ENCODE results near the gene MYMK.

The MYMK gene

DNA sequence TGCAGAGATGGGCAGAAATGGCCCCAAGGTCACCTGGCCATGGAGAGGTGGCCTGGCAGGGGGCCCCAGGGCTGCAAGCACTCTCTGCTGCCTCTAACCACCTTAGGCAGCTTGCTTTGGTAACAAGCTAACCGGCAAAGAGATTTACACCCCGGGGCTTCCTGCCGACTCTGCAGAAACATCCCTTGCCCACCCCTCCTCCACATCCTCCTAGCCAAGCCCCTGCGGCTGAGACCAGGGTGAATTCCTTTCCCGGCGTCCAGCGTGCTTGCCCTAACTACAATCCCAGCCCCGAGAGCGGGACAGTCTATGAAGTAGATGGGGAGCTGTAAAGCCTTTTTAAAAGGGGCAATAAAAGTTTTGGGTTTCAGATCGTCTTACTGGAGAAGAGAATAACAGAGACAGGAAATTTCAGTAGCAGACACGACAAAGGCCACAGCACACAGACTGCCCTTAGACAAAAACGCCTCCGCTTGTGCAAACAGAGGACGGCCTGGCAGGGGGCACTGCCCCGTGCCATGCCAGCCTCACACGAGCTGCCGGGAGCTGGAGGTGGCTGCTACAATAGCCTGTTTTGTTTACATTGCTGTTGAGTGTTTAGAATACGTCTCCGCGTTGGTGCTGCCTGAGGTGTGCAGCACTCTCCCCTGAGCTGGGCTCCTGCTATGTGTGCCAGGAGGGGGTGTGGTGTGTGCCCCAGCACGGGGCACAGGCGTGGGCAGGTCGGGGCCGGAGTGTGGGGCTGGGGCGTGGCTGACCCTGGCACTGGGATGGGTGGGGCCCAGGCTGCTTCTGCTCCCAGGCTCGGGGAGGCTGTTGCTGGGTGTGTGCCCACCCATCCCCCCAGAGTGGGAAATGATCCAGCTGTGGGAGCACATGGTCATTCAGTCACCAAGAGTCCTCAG, 15.3 kb downstream of the MYMK start:
- H4K8ac ChIP-seq (ENCODE audit: low read depth, low read length) = no peak overlapping the region
- H3K36me3 ChIP-seq (ENCODE audit: control insufficient read depth in 1 of 2, insufficient read depth in 2 of 2, low read length in 2 of 2) = no peaks in the 10 kb centered on the region
- no peak overlapping the region for H2BK5ac ChIP-seq (ENCODE audit: low read depth, low read length, poor library complexity)
- no peak for DNase-seq
- H3K79me2 ChIP-seq (ENCODE audit: control insufficient read depth, insufficient read depth, low read length, poor library complexity) = no peaks in the 10 kb centered on the region
- no peak overlapping the region for H4K12ac ChIP-seq (ENCODE audit: low read depth, low read length)
- H2BK120ac ChIP-seq (ENCODE audit: insufficient read depth, low read length, poor library complexity) = no peak overlapping the region
- H3K79me1 ChIP-seq (ENCODE audit: low read length) = no peaks in the 10 kb centered on the region
- peaks cover 8 to 23% of the 10 kb centered on the region in 2 experiments for H3K4me1 ChIP-seq (ENCODE audit: control insufficient read depth in 1 of 2, insufficient read depth in 2 of 2, low read length in 2 of 2)
- no peak overlapping the region for H3K4me3 ChIP-seq (ENCODE audit: low read depth, low read length)
- no peak overlapping the region for H2AK5ac ChIP-seq (ENCODE audit: low read length)
- H4K91ac ChIP-seq (ENCODE audit: low read depth, low read length) = peak overlapping the region; percentile 73
- no peak overlapping the region for H3K23ac ChIP-seq (ENCODE audit: low read length)
- peak overlapping the region; percentile 4 for H3K14ac ChIP-seq (ENCODE audit: low read length)
- peak overlapping the region; percentile 74 for H2BK12ac ChIP-seq (ENCODE audit: low read length)
- H3K9me3 ChIP-seq (ENCODE audit: insufficient read depth, low read depth, low read length) = peaks cover 16% of the 10 kb centered on the region
- no peak overlapping the region for H3K4ac ChIP-seq (ENCODE audit: low read depth, low read length)
- H3K27me3 ChIP-seq (ENCODE audit: insufficient read depth, low read length) = no peaks in the 10 kb centered on the region
- peak overlapping the region; percentile 29 for H3K27ac ChIP-seq (ENCODE audit: low read depth, low read length)
- H2AFZ ChIP-seq (ENCODE audit: insufficient read depth, low read length, poor library complexity) = no peak overlapping the region
- WGBS (ENCODE audit: extremely low coverage, insufficient coverage, insufficient read length) = no CpG with 5 or more reads among the region's 26 CpGs
- no peak overlapping the region for H3K9ac ChIP-seq (ENCODE audit: low read length)
- peak overlapping the region; percentile 32 for H3K4me2 ChIP-seq (ENCODE audit: low read length)
- no peak overlapping the region for H3K18ac ChIP-seq (ENCODE audit: low read length)

DNA sequence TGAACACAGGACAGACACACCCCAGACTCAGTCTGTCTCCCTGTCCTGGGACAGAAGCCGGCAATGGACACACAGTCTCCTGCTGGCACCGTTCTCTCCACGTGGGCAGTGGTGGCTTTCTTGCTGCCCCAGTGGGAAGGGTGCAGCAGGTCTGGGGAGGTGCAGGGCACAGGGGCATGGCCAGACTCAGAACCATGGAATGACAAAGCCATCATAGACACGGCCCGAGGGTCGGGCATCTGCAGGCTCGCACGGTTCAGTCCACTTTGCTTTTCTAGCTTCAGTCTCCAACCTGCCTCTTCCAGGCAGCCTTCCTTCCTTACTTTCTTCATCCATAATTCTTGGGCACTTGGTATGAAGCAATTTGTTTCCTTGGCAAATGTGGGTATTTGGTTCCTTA, 16.7 kb downstream of the MYMK start:
- H3K27me3 ChIP-seq (ENCODE audit: insufficient read depth, low read length) = no peaks in the 10 kb centered on the region
- H3K4me3 ChIP-seq (ENCODE audit: low read depth, low read length) = no peak overlapping the region
- no peak overlapping the region for H3K9ac ChIP-seq (ENCODE audit: low read length)
- H4K8ac ChIP-seq (ENCODE audit: low read depth, low read length) = no peak overlapping the region
- no peaks in the 10 kb centered on the region for H3K79me2 ChIP-seq (ENCODE audit: control insufficient read depth, insufficient read depth, low read length, poor library complexity)
- H2AK5ac ChIP-seq (ENCODE audit: low read length) = peak overlapping the region; percentile 2
- H3K14ac ChIP-seq (ENCODE audit: low read length) = no peak overlapping the region
- H3K4me2 ChIP-seq (ENCODE audit: low read length) = no peak overlapping the region
- no peak overlapping the region for H3K4ac ChIP-seq (ENCODE audit: low read depth, low read length)
- H3K79me1 ChIP-seq (ENCODE audit: low read length) = no peaks in the 10 kb centered on the region
- H3K18ac ChIP-seq (ENCODE audit: low read length) = no peak overlapping the region
- no peak overlapping the region for H2AFZ ChIP-seq (ENCODE audit: insufficient read depth, low read length, poor library complexity)
- DNase-seq = no peak
- peaks cover 8 to 23% of the 10 kb centered on the region in 2 experiments for H3K4me1 ChIP-seq (ENCODE audit: control insufficient read depth in 1 of 2, insufficient read depth in 2 of 2, low read length in 2 of 2)
- H3K27ac ChIP-seq (ENCODE audit: low read depth, low read length) = no peak overlapping the region
- H3K36me3 ChIP-seq (ENCODE audit: control insufficient read depth in 1 of 2, insufficient read depth in 2 of 2, low read length in 2 of 2) = no peaks in the 10 kb centered on the region
- WGBS (ENCODE audit: extremely low coverage, insufficient coverage, insufficient read length) = no CpG with 5 or more reads among the region's 8 CpGs
- no peak overlapping the region for H4K12ac ChIP-seq (ENCODE audit: low read depth, low read length)
- H2BK12ac ChIP-seq (ENCODE audit: low read length) = no peak overlapping the region
- H2BK120ac ChIP-seq (ENCODE audit: insufficient read depth, low read length, poor library complexity) = no peak overlapping the region
- no peak overlapping the region for H3K23ac ChIP-seq (ENCODE audit: low read length)
- H4K91ac ChIP-seq (ENCODE audit: low read depth, low read length) = peak overlapping the region; percentile 41
- no peak overlapping the region for H2BK5ac ChIP-seq (ENCODE audit: low read depth, low read length, poor library complexity)
- peaks cover 16% of the 10 kb centered on the region for H3K9me3 ChIP-seq (ENCODE audit: insufficient read depth, low read depth, low read length)

GRCh38 chr9:133507246-133507965, 17.4 kb downstream of the MYMK start:
- H3K27ac ChIP-seq (ENCODE audit: low read depth, low read length) = no peak overlapping the region
- H3K27me3 ChIP-seq (ENCODE audit: insufficient read depth, low read length) = no peaks in the 10 kb centered on the region
- H2AFZ ChIP-seq (ENCODE audit: insufficient read depth, low read length, poor library complexity) = no peak overlapping the region
- H3K36me3 ChIP-seq (ENCODE audit: control insufficient read depth in 1 of 2, insufficient read depth in 2 of 2, low read length in 2 of 2) = no peaks in the 10 kb centered on the region
- no peak overlapping the region for H3K23ac ChIP-seq (ENCODE audit: low read length)
- no peak overlapping the region for H3K9ac ChIP-seq (ENCODE audit: low read length)
- H2BK5ac ChIP-seq (ENCODE audit: low read depth, low read length, poor library complexity) = no peak overlapping the region
- no peak overlapping the region for H3K4me3 ChIP-seq (ENCODE audit: low read depth, low read length)
- H3K4me1 ChIP-seq (ENCODE audit: control insufficient read depth in 1 of 2, insufficient read depth in 2 of 2, low read length in 2 of 2) = peaks cover 8 to 22% of the 10 kb centered on the region in 2 experiments
- no peak overlapping the region for H4K8ac ChIP-seq (ENCODE audit: low read depth, low read length)
- no peak for DNase-seq
- no peak overlapping the region for H2BK120ac ChIP-seq (ENCODE audit: insufficient read depth, low read length, poor library complexity)
- H2BK12ac ChIP-seq (ENCODE audit: low read length) = no peak overlapping the region
- H3K4me2 ChIP-seq (ENCODE audit: low read length) = no peak overlapping the region
- H3K79me2 ChIP-seq (ENCODE audit: control insufficient read depth, insufficient read depth, low read length, poor library complexity) = no peaks in the 10 kb centered on the region
- H3K79me1 ChIP-seq (ENCODE audit: low read length) = no peaks in the 10 kb centered on the region
- peak overlapping the region; percentile 2 for H2AK5ac ChIP-seq (ENCODE audit: low read length)
- H3K9me3 ChIP-seq (ENCODE audit: insufficient read depth, low read depth, low read length) = peaks cover 14% of the 10 kb centered on the region
- H3K18ac ChIP-seq (ENCODE audit: low read length) = no peak overlapping the region
- no CpG with 5 or more reads among the region's 24 CpGs for WGBS (ENCODE audit: extremely low coverage, insufficient coverage, insufficient read length)
- no peak overlapping the region for H3K4ac ChIP-seq (ENCODE audit: low read depth, low read length)
- no peak overlapping the region for H3K14ac ChIP-seq (ENCODE audit: low read length)
- peak overlapping the region; percentile 41 for H4K91ac ChIP-seq (ENCODE audit: low read depth, low read length)
- H4K12ac ChIP-seq (ENCODE audit: low read depth, low read length) = no peak overlapping the region

GRCh38 chr9:133506653-133507038, 18.1 kb downstream of the MYMK start:
- H2BK5ac ChIP-seq (ENCODE audit: low read depth, low read length, poor library complexity) = no peak overlapping the region
- no peak overlapping the region for H3K14ac ChIP-seq (ENCODE audit: low read length)
- H2AK5ac ChIP-seq (ENCODE audit: low read length) = no peak overlapping the region
- WGBS (ENCODE audit: extremely low coverage, insufficient coverage, insufficient read length) = no CpG with 5 or more reads among the region's 18 CpGs
- H3K4me2 ChIP-seq (ENCODE audit: low read length) = no peak overlapping the region
- no peak overlapping the region for H3K4ac ChIP-seq (ENCODE audit: low read depth, low read length)
- no peak overlapping the region for H4K8ac ChIP-seq (ENCODE audit: low read depth, low read length)
- H2BK120ac ChIP-seq (ENCODE audit: insufficient read depth, low read length, poor library complexity) = no peak overlapping the region
- H3K27ac ChIP-seq (ENCODE audit: low read depth, low read length) = no peak overlapping the region
- no peak overlapping the region for H3K18ac ChIP-seq (ENCODE audit: low read length)
- no peak for DNase-seq
- no peak overlapping the region for H4K12ac ChIP-seq (ENCODE audit: low read depth, low read length)
- no peak overlapping the region for H2BK12ac ChIP-seq (ENCODE audit: low read length)
- no peaks in the 10 kb centered on the region for H3K36me3 ChIP-seq (ENCODE audit: control insufficient read depth in 1 of 2, insufficient read depth in 2 of 2, low read length in 2 of 2)
- H3K79me1 ChIP-seq (ENCODE audit: low read length) = no peaks in the 10 kb centered on the region
- H3K79me2 ChIP-seq (ENCODE audit: control insufficient read depth, insufficient read depth, low read length, poor library complexity) = no peaks in the 10 kb centered on the region
- peaks cover 6% of the 10 kb centered on the region for H3K9me3 ChIP-seq (ENCODE audit: insufficient read depth, low read depth, low read length)
- H3K4me1 ChIP-seq (ENCODE audit: control insufficient read depth in 1 of 2, insufficient read depth in 2 of 2, low read length in 2 of 2) = peaks cover 8 to 21% of the 10 kb centered on the region in 2 experiments
- H3K9ac ChIP-seq (ENCODE audit: low read length) = no peak overlapping the region
- no peak overlapping the region for H3K23ac ChIP-seq (ENCODE audit: low read length)
- no peak overlapping the region for H2AFZ ChIP-seq (ENCODE audit: insufficient read depth, low read length, poor library complexity)
- H4K91ac ChIP-seq (ENCODE audit: low read depth, low read length) = no peak overlapping the region
- H3K27me3 ChIP-seq (ENCODE audit: insufficient read depth, low read length) = no peaks in the 10 kb centered on the region
- no peak overlapping the region for H3K4me3 ChIP-seq (ENCODE audit: low read depth, low read length)
